DND-41 (cell line): ENCODE measurements around the gene CHAC1.

Experiments
- ATAC-seq: fragments of 200-7000 bp; cut with Tn5 transposase; 3 replicates; pipeline ENCODE4 v1.9.1; 2021; ENCODE audit warnings: low read depth; ENCODE audit not compliant: insufficient read depth
- DNase-seq: peaks from one replicate; pipeline ENCODE4 v3.0.0-alpha.2; 2020
- H2AFZ ChIP-seq: 2 replicates; pipeline ENCODE4 v1.6.0; 2012; ENCODE audit warnings: low read depth, low read length
- H3K27ac ChIP-seq: 2 replicates; pipeline ENCODE4 v1.5.1; 2012; ENCODE audit warnings: low read length, inconsistent platforms
- H3K27me3 ChIP-seq: fragments of 200-600 bp; sonication (generic); 2 replicates; pipeline ENCODE4 v1.6.0; 2012; ENCODE audit warnings: low read length, mild to moderate bottlenecking, inconsistent platforms; ENCODE audit not compliant: insufficient read depth, poor library complexity
- H3K36me3 ChIP-seq: 2 replicates; pipeline ENCODE4 v1.5.1; 2012; ENCODE audit warnings: low read length, inconsistent platforms; ENCODE audit not compliant: insufficient read depth
- H3K4me1 ChIP-seq: 2 replicates; pipeline ENCODE4 v1.5.1; 2012; ENCODE audit warnings: mild to moderate bottlenecking, low read length; ENCODE audit not compliant: insufficient read depth
- H3K4me2 ChIP-seq: 2 replicates; pipeline ENCODE4 v1.6.0; 2012; ENCODE audit warnings: mild to moderate bottlenecking, moderate library complexity, low read length, inconsistent platforms; ENCODE audit not compliant: insufficient read depth
- H3K4me3 ChIP-seq, 2 experiments: fragments of 200-600 bp in 1 of 2; shearing (Covaris generic) in 1 of 2; 2 replicates each; pipeline ENCODE4 v1.5.1; 2012 to 2016; ENCODE audit warnings: inconsistent platforms in 2 of 2, low read length in 2 of 2, mild to moderate bottlenecking in 2 of 2, low read depth in 1 of 2, moderate library complexity in 1 of 2
- H3K79me2 ChIP-seq: 2 replicates; pipeline ENCODE4 v1.6.0; 2012; ENCODE audit warnings: low read length, inconsistent platforms; ENCODE audit not compliant: insufficient read depth
- H3K9ac ChIP-seq: 2 replicates; pipeline ENCODE4 v1.6.0; 2012; ENCODE audit warnings: low read depth, mild to moderate bottlenecking, inconsistent platforms, low read length, moderate library complexity
- H3K9me3 ChIP-seq: 2 replicates; pipeline ENCODE4 v1.5.1; 2012; ENCODE audit warnings: low read length, moderate library complexity, mild to moderate bottlenecking, inconsistent platforms; ENCODE audit not compliant: insufficient read depth, severe bottlenecking
- H4K20me1 ChIP-seq: 2 replicates; pipeline ENCODE4 v1.6.0; 2012; ENCODE audit warnings: low read length; ENCODE audit not compliant: insufficient read depth
- EZH2 ChIP-seq: IDR thresholded peaks from 3 replicates; pipeline ENCODE4 v1.6.1; 2012; ENCODE audit warnings: borderline replicate concordance, low read depth, mild to moderate bottlenecking, moderate library complexity, low read length, inconsistent platforms; ENCODE audit not compliant: severe bottlenecking
- TF ChIP-seq, protein P1 (sequence below): IDR thresholded peaks from 2 replicates; pipeline ENCODE4 v1.5.1; 2012; ENCODE audit warnings: borderline replicate concordance, low read length, moderate library complexity, mild to moderate bottlenecking; ENCODE audit not compliant: poor library complexity, severe bottlenecking; ENCODE audit errors: extremely low read depth

The CHAC1 gene

DNA sequence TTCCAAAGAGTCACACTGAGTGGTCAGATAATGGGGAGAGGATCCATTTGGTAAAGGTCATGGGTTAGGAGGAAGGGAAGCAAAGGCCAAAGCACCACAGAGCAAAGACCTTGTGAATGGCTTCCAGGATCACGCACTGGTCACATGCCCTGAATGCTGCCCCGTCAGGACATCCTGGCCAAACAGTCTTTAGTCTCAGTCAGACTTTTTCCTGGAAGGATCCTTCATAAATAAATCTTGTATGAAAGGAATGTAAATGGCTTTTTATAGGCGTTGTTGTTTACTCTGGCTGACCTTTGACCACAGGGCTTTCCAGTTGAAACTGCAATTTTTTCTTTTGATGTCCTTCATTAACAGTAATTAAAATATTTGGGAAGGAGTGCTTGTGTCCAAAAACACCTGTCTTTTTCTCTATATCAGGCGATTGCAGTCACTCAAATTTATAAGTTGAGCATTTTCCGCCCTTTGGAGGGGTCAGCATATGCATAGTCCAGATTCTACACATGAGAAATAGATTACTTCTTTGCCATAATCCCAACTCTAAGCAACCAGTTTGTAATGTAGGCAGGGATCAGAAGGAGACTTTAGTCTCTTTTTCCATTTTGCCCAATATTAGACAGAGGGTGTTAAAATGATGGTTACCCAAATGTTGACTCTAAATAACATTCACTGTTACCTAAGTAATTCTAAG, 48.4 kb downstream of the CHAC1 start:
- no peak for DNase-seq
- Histone ChIP-seq H3K4me2 (no peak overlapping the region), H3K79me2 (no peaks in the 10 kb centered on the region), H2AFZ (no peak overlapping the region), H4K20me1 (no peaks in the 10 kb centered on the region), H3K4me3 (no peak overlapping the region), H3K4me1 (no peaks in the 10 kb centered on the region), H3K9ac (no peak overlapping the region), H3K36me3 (peaks cover 60% of the 10 kb centered on the region), H3K27ac (no peak overlapping the region), H3K27me3 (no peaks in the 10 kb centered on the region), H3K9me3 (no peaks in the 10 kb centered on the region)
- no peak for TF ChIP-seq EZH2
- TF ChIP-seq, protein P1, sequence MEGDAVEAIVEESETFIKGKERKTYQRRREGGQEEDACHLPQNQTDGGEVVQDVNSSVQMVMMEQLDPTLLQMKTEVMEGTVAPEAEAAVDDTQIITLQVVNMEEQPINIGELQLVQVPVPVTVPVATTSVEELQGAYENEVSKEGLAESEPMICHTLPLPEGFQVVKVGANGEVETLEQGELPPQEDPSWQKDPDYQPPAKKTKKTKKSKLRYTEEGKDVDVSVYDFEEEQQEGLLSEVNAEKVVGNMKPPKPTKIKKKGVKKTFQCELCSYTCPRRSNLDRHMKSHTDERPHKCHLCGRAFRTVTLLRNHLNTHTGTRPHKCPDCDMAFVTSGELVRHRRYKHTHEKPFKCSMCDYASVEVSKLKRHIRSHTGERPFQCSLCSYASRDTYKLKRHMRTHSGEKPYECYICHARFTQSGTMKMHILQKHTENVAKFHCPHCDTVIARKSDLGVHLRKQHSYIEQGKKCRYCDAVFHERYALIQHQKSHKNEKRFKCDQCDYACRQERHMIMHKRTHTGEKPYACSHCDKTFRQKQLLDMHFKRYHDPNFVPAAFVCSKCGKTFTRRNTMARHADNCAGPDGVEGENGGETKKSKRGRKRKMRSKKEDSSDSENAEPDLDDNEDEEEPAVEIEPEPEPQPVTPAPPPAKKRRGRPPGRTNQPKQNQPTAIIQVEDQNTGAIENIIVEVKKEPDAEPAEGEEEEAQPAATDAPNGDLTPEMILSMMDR: no peak
- no peak for ATAC-seq

GRCh38 chr15:41004490-41004889, 51.2 kb downstream of the CHAC1 start:
- TF ChIP-seq EZH2: no peak
- TF ChIP-seq, protein P1: no peak
- H4K20me1 ChIP-seq: no peaks in the 10 kb centered on the region
- peaks cover 53% of the 10 kb centered on the region for H3K36me3 ChIP-seq
- no peaks in the 10 kb centered on the region for H3K4me1 ChIP-seq
- H2AFZ ChIP-seq: no peak overlapping the region
- H3K27me3 ChIP-seq: no peaks in the 10 kb centered on the region
- no peak overlapping the region for H3K27ac ChIP-seq
- H3K9ac ChIP-seq: no peak overlapping the region
- H3K4me3 ChIP-seq: no peak overlapping the region
- ATAC-seq (no peak), DNase-seq (no peak)
- H3K9me3 ChIP-seq: no peaks in the 10 kb centered on the region
- no peak overlapping the region for H3K4me2 ChIP-seq
- H3K79me2 ChIP-seq: no peaks in the 10 kb centered on the region
